GM12878 (cell line): ENCODE measurements around the gene CCNYL1. TPM values are rescaled to one million over a fixed set of nuclear protein-coding genes. Genes with fewer than 3 reads are reported as not detected.

Experiments used
- BCL11A ChIP-seq: IDR thresholded peaks from 2 replicates; pipeline ENCODE4 v1.6.1; 2011; ENCODE audit warnings: low read depth, low read length
- BCLAF1 ChIP-seq: fragments of 450-650 bp; IDR thresholded peaks from 2 replicates; pipeline ENCODE4 v1.6.1; 2017; ENCODE audit warnings: antibody characterized with exemption, mild to moderate bottlenecking, moderate library complexity
- CEBPZ ChIP-seq: fragments of 150-350 bp; IDR thresholded peaks from 2 replicates; pipeline ENCODE4 v1.6.1; 2016; ENCODE audit warnings: low read depth, low read length
- FOXM1 ChIP-seq: IDR thresholded peaks from 2 replicates; pipeline ENCODE4 v1.6.1; 2012; ENCODE audit warnings: low read depth, mild to moderate bottlenecking, inconsistent platforms, low read length, moderate library complexity
- GATAD2B ChIP-seq: fragments of 450-650 bp; conservative IDR thresholded peaks from 2 replicates; pipeline ENCODE4 v1.6.1; 2017; ENCODE audit warnings: low read depth, mild to moderate bottlenecking, moderate library complexity
- JUND ChIP-seq: IDR thresholded peaks from 2 replicates; pipeline ENCODE4 v1.6.1; 2012; ENCODE audit warnings: low read depth, mild to moderate bottlenecking, low read length, improper control_type of control experiment, moderate library complexity
- MAX ChIP-seq: IDR thresholded peaks from 2 replicates; pipeline ENCODE4 v1.6.1; 2012; ENCODE audit warnings: low read depth, low read length, improper control_type of control experiment
- MEF2B ChIP-seq: fragments of 450-650 bp; IDR thresholded peaks from 2 replicates; pipeline ENCODE4 v1.6.1; 2018; ENCODE audit warnings: mild to moderate bottlenecking, moderate library complexity; ENCODE audit not compliant: partially characterized antibody, poor library complexity, severe bottlenecking
- MYC ChIP-seq: IDR thresholded peaks from 2 replicates; pipeline ENCODE4 v1.6.1; 2011; ENCODE audit warnings: mild to moderate bottlenecking, low read length, moderate library complexity, inconsistent platforms; ENCODE audit not compliant: insufficient read depth, insufficient replicate concordance, insufficient read length, severe bottlenecking
- STAT3 ChIP-seq: IDR thresholded peaks from 2 replicates; pipeline ENCODE4 v1.6.1; 2011; ENCODE audit warnings: low read depth, low read length, improper control_type of control experiment
- TAF1 ChIP-seq: IDR thresholded peaks from 2 replicates; pipeline ENCODE4 v1.6.1; 2011; ENCODE audit warnings: mild to moderate bottlenecking, low read depth, low read length, borderline replicate concordance
- TCF7 ChIP-seq: IDR thresholded peaks from 2 replicates; pipeline ENCODE4 v1.6.1; 2014; ENCODE audit warnings: antibody characterized with exemption, borderline replicate concordance
- ZBTB40 ChIP-seq: fragments of 450-650 bp; IDR thresholded peaks from 2 replicates; pipeline ENCODE4 v1.6.1; 2016; ENCODE audit warnings: mild to moderate bottlenecking, moderate library complexity, borderline replicate concordance
- ZNF592 ChIP-seq: fragments of 450-650 bp; IDR thresholded peaks from 2 replicates; pipeline ENCODE4 v1.6.1; 2017; ENCODE audit warnings: mild to moderate bottlenecking, moderate library complexity
- ZZZ3 ChIP-seq: IDR thresholded peaks from 2 replicates; pipeline ENCODE4 v1.6.1; 2011; ENCODE audit warnings: low read depth; ENCODE audit not compliant: control insufficient read depth, insufficient read length
- polyA plus RNA-seq, 11 experiments: library from polyadenylated mRNA; depleted of rRNA in 4 of 11; unstranded in 6 of 11; stranded (reverse) in 5 of 11; fragments of >200 nt; fragmentation: Nextera tagmentation in 4 of 11; fragmentation: Illumina TruSeq in 1 of 11; extraction: Ambion mirVana in 4 of 11; extraction: Trizol in 1 of 11; gene quantifications; 1 replicate in 1 of 11; 2 replicates in 10 of 11; pipeline versions ENCODE4 v1.2.1 to v1.2.3, GENCODE V29; 2011 to 2016; ENCODE audit warnings: inconsistent platforms in 2 of 11, missing spikeins in 2 of 11, low read depth in 1 of 11
- total RNA-seq, 4 experiments: library from RNA; depleted of rRNA in 3 of 4; stranded (reverse); fragments of >200 nt in 3 of 4; fragmentation: Illumina TruSeq in 1 of 4; extraction: Trizol in 1 of 4; gene quantifications; 2 replicates each; pipeline versions ENCODE4 v1.2.1 to v1.2.3, GENCODE V29; 2013 to 2021

CCNYL1 gene
- total and polyA plus RNA-seq, 10 of the 15 experiments (the other 5 are each of a cell fraction or from before 2014, with no cell fraction given), result 1.8 to 12.3 (median 5.9) TPM

GRCh38 chr2:207724113-207724512, 12.7 kb downstream of the CCNYL1 start (continued):
- peak; percentile 47; the same call in 1 of the 2 replicates for TF ChIP-seq BCL11A
- TF ChIP-seq STAT3, result no peak
- TF ChIP-seq CEBPZ, result no peak
- TF ChIP-seq ZZZ3, result no peak
- no peak for TF ChIP-seq TCF7
- TF ChIP-seq GATAD2B, result no peak; the same call in 1 of the 2 replicates
- TF ChIP-seq MYC, result no peak
- no peak for TF ChIP-seq ZNF592
- TF ChIP-seq MEF2B, result peak; percentile 57
- no peak for TF ChIP-seq MAX
- no peak for TF ChIP-seq BCLAF1
- TF ChIP-seq FOXM1, result no peak
- TF ChIP-seq JUND, result no peak
- no peak for TF ChIP-seq ZBTB40
- no peak for TF ChIP-seq TAF1
